SK-N-SH (cell line): Measurements from ENCODE around the gene ZNF780A.

Source experiments
- EP300 ChIP-seq, 2 experiments: IDR thresholded peaks; 2 replicates each; pipeline versions ENCODE4 v1.4.0 to v1.6.1; 2012; ENCODE audit warnings: borderline replicate concordance in 1 of 2, low read depth in 1 of 2, low read length in 1 of 2
- EZH2phosphoT487 ChIP-seq: fragments of 200-600 bp; sonication (generic); IDR thresholded peaks from 2 replicates; pipeline ENCODE4 v1.6.1; 2017; ENCODE audit warnings: low read depth, mixed run types, mild to moderate bottlenecking, antibody characterized with exemption, moderate library complexity, borderline replicate concordance
- FOXJ3 ChIP-seq: sonication (generic); formaldehyde crosslinking; IDR thresholded peaks from 2 replicates; pipeline ENCODE4 v1.5.1; 2020; ENCODE audit warnings: mild to moderate bottlenecking, missing genetic modification reagents
- FOXM1 ChIP-seq: IDR thresholded peaks from 2 replicates; pipeline ENCODE4 v1.4.0; 2012; ENCODE audit warnings: low read depth, mild to moderate bottlenecking
- GABPA ChIP-seq: IDR thresholded peaks from 2 replicates; pipeline ENCODE4 v1.4.0; 2012; ENCODE audit warnings: low read depth, mild to moderate bottlenecking
- JUND ChIP-seq: IDR thresholded peaks from 2 replicates; pipeline ENCODE4 v1.4.0; 2012
- RAD21 ChIP-seq: IDR thresholded peaks from 2 replicates; pipeline ENCODE4 v1.6.1; 2012; ENCODE audit warnings: mild to moderate bottlenecking, low read length
- RFX5 ChIP-seq: IDR thresholded peaks from 2 replicates; pipeline ENCODE4 v1.6.1; 2012; ENCODE audit warnings: mild to moderate bottlenecking, improper control_type of control experiment, low read length
- TAF1 ChIP-seq: IDR thresholded peaks from 2 replicates; pipeline ENCODE4 v1.6.1; 2012; ENCODE audit warnings: low read depth, mild to moderate bottlenecking, low read length, moderate library complexity, borderline replicate concordance
- TEAD4 ChIP-seq: IDR thresholded peaks from 2 replicates; pipeline ENCODE4 v1.4.0; 2012; ENCODE audit warnings: mild to moderate bottlenecking, borderline replicate concordance; ENCODE audit not compliant: insufficient read depth
- YY1 ChIP-seq: IDR thresholded peaks from 2 replicates; pipeline ENCODE4 v1.4.0; 2012; ENCODE audit warnings: low read depth, mild to moderate bottlenecking
- TF ChIP-seq, protein P1 (sequence below): fragments of 200-600 bp; sonication (generic); IDR thresholded peaks from 2 replicates; pipeline ENCODE4 v1.6.1; 2017; ENCODE audit warnings: antibody characterized with exemption, mild to moderate bottlenecking, moderate library complexity
- TF ChIP-seq, protein P2 (sequence below): IDR thresholded peaks from 2 replicates; pipeline ENCODE4 v1.4.0; 2012; ENCODE audit warnings: low read depth

DNA sequence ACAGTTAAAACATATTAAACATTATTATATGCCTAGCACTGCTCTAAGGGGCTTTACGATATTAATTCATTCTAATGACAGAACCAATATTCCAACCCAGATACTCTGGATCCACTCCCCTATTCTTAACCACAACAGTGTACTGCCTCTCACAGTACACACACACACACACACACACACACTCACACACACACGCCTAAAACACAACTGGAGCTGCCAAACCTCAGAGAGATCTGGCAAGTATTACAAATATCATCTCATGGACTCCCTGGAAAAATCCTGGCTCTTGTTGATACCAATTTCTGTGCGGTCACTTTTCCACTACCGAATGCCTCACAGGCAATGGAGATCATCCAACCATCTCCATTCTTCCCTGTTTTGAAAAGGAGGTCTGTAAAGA, 1.3 kb downstream of the ZNF780A start:
- TF ChIP-seq, protein P1, sequence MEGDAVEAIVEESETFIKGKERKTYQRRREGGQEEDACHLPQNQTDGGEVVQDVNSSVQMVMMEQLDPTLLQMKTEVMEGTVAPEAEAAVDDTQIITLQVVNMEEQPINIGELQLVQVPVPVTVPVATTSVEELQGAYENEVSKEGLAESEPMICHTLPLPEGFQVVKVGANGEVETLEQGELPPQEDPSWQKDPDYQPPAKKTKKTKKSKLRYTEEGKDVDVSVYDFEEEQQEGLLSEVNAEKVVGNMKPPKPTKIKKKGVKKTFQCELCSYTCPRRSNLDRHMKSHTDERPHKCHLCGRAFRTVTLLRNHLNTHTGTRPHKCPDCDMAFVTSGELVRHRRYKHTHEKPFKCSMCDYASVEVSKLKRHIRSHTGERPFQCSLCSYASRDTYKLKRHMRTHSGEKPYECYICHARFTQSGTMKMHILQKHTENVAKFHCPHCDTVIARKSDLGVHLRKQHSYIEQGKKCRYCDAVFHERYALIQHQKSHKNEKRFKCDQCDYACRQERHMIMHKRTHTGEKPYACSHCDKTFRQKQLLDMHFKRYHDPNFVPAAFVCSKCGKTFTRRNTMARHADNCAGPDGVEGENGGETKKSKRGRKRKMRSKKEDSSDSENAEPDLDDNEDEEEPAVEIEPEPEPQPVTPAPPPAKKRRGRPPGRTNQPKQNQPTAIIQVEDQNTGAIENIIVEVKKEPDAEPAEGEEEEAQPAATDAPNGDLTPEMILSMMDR: no peak
- no peak for TF ChIP-seq YY1
- TF ChIP-seq GABPA: no peak
- no peak for TF ChIP-seq TEAD4
- TF ChIP-seq JUND: no peak
- no peak for TF ChIP-seq RAD21
- TF ChIP-seq FOXJ3: no peak
- TF ChIP-seq TAF1: no peak
- no peak for TF ChIP-seq EZH2phosphoT487
- TF ChIP-seq, protein P2, sequence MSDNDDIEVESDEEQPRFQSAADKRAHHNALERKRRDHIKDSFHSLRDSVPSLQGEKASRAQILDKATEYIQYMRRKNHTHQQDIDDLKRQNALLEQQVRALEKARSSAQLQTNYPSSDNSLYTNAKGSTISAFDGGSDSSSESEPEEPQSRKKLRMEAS: no peak
- no peak for TF ChIP-seq FOXM1
- TF ChIP-seq RFX5: no peak
- no peak for TF ChIP-seq EP300 (IDR thresholded peaks at IDR 0.05; ENCODE audit: borderline replicate concordance in 1 of 2, low read depth in 1 of 2, low read length in 1 of 2)
